HG02981 (cell line): ENCODE results near the gene THSD4.

Source experiments
- ATAC-seq: cut with Tn5 transposase; IDR thresholded peaks from one replicate; pipeline ENCODE4 v1.9.1; 2021; ENCODE audit warnings: mild to moderate bottlenecking, moderate library complexity; ENCODE audit not compliant: unreplicated experiment

The THSD4 gene

DNA sequence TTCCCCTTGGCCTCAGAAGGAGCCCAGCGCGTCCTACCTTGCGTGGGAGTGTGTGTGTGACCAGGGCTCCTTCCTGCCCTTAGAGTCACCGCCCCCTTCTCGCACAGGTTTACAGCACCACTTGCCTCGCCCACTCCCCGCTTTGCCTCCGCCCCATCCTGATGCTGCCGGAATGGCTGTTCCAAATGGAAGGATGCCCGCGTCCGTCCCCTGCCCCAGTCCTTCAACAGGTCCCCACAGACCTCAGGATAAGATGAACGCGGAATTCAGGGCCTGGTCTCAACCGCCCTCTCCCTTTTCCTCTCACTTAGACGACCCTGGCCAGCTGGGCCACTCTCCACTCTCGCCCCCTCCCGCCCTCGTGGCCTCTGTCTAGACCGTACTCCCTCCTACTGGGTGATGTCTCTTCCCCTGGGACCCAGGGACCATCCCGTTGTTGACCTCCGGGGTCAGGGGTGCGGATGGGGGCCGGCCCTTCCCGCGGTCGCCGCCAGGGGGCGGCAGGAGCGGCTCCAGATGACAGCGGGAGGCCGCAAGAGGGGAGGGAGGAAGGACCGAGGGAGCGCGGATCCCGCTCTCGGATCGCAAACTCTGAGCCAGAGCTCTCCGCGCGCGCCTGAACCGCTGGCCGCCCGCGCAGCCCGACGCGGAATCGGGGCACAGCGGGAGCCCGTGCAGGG, at the start of gene THSD4:
THSD4 (plus strand) TSS at position 585 of the 680 bp plus-strand sequence.
- ATAC-seq: peak; percentile 89

DNA sequence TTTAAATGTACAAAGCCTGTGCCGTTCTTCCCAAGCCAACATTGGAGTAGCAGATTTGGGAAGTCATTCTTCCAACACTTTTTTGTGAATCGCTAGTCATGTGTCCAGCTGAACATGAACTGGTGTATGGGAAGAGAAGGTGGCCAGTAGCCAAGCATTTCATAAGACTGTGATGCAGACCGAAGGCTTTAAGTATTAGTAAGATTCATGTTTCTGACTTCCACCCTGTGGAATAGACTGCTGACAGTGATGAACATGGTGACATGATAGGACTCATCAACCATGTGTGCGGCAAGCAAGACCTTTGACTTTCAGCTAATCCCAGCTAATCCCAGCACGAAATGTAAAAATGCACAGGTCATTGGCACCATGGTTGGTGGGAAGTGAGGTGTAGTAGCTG, 48.3 kb upstream of the THSD4 start:
- ATAC-seq: no peak

DNA sequence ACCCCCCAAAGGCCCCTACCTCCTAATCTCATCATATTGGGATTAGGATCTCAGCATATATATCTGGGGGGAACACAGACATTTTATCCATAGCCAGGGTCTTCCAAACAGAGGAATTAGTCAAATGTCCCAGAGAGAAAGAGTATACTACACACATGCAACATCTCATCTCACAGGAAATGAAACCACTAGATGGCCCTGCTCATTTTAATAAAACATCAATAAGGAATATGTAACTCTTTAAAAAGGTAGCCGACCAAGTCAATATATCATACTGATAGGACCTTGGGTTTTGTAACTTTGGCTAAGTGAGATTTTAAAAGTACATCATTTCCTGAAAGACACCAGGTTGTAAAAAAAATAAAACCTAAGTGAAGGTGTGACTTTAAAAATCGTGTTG, 45.6 kb upstream of the THSD4 start:
- ATAC-seq: no peak

DNA sequence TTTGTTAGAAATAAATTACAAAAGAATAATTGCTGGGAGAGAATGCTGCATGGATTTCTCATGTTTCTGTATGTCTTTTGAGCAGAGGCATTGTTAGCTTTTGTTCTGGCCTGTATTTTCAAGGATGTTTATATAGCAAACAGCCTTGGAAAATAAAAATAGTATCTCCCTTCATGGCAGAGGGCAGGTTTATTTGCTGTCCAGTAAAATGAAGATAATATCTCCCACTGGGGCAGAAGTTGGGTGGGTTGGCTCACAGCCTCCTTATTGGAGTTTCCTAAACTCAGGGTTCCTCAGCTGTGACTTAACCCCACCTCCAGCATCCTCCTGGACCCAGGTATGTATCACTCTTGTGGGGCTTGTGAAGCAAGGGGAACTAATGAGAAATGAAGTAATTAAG, 43.7 kb upstream of the THSD4 start:
- ATAC-seq: no peak

DNA sequence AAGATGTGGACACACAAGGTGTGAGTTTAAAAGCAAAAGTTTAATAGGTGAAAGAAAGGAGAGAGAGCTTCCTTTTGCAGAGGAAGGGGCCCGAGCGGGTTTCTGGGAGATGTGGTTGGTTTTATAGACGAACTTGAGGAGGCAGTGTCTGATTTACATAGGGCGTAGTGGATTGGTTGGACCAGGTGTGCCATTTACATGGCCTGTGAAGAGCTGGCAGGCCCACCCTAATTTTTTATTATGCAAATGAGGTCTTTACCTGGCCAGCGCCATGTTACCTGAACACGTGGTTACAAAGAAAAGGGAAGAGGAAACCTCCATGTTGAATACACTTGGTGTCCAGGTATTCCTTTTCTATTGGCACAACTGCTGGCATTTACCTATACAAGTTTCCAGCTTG, 42.8 kb upstream of the THSD4 start:
- no peak for ATAC-seq

DNA sequence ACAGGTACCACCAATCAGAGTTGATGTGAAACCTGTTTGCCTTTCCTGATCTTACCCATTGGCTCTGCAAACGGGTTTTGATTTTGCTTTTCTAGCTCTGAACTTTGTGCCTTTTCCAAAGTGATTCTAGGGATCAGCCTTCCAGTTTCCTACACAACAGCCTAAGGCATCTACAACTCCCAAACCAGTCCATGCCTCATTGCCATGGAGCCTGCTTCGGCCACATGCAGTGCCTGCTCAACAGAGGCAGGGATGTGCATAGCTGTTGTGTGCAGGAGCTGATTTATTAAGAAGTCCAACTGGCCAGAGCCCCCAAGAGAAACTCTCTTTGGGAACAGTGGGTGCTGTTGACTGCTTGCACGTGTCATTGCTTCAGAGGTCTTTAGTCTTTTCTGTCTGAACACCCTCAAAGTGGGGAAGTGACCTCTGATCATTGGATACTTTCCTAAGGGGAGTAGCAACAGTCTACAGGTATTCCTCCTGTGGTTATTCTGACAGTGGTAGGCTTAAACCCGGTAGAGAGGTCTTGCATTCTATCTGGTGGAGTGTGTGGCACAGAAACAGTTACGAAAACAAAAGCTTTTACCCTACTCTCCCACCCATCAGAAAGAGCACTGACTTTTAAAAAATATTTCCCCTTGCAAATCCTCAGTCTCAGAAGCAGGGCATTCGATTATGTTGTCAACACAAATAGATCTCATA, 36.6 kb upstream of the THSD4 start:
- ATAC-seq: no peak

DNA sequence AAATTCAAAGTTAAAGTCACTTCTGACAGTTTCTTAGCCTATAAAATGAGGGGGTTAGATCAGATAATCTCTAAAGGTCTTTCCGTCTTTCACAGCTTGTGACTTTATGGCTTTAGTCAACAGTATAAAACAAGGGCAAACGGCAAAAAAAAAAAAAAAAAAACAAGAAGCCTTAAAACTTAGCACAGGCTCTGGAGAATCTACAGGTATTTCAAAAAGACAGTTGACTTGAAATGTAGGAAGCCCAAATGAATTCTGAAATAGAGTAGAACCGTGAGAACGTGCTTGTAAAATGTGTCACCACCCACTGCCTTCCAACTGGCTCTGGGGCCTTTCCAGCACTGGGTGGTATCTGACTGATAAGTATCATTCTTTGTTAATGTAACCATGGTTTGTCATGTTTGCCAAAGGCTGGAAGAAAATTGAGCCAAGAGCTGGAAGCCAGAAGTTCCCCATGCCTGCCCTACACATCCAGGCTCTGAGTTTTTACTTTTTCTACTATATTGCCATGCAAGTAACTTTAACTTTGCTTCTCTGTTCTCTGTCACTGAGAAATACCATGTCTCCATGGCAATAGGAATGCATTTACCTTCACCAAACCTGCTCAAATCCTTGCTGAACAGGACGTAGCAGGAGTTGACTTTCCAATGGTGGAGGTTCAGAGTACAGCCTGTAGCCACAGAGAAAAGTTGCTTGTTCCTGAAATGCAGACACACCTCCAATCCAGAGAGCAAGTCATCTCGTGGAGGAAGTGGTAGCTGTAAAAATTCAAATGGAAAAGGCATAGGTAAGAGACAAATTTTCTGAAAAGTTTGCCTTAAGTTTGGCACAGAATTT, 35.8 kb upstream of the THSD4 start:
- ATAC-seq: no peak

DNA sequence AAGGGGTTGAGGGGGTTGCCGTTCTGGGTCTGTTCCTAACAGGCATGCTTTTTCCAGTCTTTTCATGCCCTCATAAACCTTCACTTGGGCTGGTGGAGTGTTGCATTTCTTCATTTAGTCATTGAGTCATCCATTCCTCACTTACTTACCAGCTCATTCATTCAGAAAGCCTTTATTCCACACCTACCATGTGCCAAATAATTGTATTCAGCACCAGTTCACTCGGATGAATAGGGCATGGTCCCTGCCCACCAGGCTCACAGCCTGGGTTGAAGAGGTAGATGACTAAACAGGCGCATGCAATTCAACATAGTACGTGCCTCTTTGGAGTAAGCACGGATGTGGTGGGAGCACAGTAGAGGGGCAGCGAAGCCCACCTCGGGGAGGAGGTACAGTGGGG, 35.1 kb upstream of the THSD4 start:
- ATAC-seq: no peak

DNA sequence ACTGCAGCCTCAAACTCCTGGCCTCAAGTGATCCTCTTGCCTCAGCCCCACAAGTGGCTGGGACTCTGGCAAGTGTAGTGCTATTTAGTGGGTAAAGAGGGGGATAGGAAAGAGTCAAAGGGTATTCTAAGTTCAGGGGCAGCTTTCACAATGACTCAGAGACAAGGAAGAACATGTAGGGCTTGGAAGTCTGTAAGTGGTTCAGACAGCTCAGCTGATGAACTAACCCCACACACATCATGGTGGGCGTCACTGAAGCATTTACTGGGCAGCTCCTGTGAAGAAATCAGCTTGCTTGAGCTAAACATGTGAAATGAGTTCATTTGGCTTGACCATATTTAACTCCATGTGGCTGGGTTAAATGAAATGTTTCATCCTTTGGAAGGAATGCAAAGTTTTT, 34.6 kb upstream of the THSD4 start:
- ATAC-seq: no peak

DNA sequence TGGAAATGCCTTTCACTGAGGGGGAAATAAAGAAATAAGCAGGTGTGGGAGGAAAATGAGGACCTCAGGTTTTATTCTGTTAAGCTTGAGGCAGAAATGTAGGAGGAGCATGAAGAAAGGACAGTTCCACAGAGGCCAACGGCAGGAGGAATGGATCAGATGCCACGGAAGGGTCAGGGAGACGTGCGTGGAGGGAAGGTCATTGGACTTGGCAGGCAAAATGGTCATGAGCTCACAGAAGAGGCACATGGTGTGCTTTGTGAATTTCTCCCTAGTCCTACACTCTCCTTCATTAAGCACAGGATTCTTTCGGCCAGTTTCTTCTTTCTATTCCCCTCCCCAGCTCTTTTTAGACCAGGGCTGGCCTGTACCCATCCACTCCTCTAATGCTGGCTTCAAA, 32.5 kb upstream of the THSD4 start:
- ATAC-seq: no peak

DNA sequence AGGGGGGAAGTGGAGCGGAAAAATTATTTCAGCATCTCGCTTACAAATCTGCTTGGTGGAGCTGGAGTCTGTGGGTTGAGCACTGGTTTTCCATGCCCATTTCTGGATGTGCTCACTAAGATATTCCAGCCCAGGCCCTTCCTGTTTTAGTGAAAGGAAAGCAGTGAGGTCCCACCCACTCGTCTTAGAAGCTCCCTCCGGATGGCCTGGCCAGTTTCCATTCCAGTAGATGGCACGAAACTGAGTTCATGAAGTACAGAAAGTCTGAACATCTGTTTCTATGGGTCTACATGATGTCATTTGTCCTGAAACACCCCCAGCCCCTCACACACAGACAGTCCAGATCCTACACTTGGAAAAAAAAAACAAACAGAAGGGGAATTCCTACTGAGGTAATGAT, 31.9 kb upstream of the THSD4 start:
- no peak for ATAC-seq

DNA sequence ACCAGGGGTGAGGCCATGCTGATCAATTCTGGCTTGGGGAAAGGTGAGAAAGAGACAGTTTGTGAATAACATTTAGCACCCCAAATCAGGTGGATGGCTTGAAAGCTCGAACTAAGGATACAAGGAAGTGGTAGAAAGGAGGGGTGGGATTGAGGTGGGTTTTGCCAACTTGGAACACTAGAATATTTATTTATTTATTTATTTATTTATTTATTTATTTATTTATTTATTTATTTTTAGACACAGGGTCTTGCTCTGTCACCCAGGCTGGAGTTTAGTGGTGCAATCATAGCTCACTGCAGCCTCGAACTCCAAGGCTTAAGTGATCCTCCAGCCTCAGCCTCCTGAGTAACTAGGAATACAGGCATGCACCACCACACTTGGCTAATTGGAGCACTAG, 31.0 kb upstream of the THSD4 start:
- no peak for ATAC-seq

DNA sequence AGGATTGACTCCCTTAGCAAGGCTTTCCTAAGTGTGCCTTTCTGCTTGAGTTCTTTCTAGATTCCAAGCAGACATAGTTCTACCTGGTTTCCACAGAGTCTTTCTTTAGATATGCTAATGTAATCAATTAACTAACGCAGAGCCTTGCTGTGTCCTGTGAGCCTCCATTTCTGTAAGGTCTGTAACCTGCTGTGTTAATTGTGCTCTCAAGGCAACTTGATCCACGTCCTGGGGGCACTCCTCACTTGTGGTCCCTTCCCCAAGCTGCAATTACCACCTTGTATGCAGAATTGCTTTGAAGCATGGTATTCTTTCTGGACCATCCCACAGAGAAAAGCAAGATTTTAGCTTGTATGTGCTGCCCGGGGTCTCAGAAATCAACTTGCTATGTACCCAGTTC, 29.5 kb upstream of the THSD4 start:
- ATAC-seq: no peak

DNA sequence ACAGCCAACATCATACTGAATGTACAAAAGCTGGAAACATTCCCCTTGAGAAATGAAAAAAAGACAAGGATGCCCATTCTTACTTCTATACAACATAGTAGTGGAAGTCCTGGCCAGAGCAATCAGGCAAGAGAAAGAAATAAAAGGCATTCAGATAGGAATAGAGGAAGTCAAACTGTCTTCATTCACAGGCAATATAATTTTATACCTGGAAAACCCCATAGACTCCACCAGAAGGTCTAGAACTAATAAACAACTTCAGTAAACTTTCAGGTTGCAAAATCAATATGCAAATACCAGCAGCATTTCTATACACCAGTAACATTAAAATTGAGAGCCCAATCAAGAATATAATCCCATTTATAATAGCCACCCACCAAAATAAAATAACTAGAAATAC, 27.1 kb upstream of the THSD4 start:
- no peak for ATAC-seq

DNA sequence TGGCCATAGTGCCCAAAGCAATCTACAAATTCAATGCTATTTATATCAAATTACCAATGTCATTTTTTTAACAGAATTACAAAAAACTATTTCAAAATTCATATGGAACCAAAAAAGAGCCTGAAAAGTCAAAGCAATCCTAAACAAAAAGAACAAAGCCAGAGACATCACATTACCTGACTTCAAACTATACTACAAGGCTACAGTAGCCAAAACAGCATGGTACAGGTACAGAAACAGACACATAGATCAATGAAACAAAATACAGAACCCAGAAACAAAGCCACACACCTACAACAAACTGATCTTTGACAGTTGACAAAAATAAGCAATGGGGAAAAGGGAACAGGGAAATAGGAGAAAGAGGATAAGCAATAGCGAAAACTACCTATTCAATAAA, 26.6 kb upstream of the THSD4 start:
- no peak for ATAC-seq

DNA sequence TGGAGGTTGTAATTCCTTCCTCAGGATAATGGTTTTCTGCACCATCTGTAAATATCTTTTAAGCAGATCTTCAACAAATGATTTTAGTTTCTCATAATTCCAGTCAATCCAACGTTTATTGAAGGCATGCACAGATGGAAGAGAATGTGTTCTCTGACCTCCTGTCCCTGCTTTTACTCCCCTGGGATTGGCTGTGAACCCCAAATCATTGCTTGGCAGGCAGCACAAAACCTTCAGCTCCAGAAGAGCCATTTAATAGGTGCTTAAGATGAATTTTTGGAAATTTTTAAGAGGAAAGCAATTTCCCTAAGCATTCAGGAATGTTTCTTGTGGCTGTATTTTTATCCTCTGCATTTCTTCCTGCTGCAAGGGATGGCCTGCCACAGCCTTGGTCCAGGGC, 25.5 kb upstream of the THSD4 start:
- no peak for ATAC-seq

DNA sequence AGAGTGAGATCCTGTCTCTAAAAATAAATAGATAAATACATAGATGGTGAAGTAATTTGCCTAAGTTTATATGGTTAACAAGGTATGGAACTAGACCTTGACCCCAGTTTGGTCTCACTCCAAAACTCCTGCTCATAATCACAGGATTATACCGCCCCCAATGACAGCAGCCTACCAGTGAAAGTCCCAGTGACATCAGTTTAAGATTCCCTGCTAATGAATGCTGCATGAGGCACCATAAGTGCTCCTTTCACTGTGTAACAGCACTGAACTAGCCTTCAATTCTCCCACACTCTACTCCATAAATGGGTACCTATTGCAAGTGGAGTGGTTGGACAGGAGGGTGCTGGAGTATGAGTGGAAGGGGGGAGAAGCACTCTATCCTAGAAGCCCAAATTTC, 23.7 kb upstream of the THSD4 start:
- no peak for ATAC-seq

DNA sequence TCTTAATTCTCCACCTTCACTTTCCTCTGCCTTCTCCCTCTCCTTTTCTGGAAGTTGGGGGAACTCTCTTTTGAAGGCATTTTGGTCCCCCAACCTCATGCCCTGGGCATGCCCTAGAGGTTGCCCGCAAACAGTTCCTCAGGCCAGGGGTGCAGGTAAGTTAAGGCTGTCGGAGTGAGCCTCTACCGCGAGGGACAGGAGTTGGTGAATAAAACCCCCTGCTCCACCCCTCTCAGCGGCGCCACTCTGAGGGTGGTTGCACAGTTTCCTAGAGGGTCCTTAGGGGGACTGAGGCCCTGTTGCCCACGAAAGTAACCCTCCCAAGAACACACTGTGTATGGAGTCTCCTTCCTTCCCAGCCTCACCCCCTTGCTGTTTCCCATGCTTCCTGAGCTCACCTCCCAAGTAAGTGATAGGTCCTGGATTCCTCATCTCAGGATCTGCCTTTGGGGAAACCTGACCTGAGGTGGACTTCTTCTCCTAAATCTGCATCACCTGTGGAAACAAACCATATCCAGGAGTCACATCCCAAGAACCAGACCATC, 23.1 kb upstream of the THSD4 start:
- ATAC-seq: no peak

DNA sequence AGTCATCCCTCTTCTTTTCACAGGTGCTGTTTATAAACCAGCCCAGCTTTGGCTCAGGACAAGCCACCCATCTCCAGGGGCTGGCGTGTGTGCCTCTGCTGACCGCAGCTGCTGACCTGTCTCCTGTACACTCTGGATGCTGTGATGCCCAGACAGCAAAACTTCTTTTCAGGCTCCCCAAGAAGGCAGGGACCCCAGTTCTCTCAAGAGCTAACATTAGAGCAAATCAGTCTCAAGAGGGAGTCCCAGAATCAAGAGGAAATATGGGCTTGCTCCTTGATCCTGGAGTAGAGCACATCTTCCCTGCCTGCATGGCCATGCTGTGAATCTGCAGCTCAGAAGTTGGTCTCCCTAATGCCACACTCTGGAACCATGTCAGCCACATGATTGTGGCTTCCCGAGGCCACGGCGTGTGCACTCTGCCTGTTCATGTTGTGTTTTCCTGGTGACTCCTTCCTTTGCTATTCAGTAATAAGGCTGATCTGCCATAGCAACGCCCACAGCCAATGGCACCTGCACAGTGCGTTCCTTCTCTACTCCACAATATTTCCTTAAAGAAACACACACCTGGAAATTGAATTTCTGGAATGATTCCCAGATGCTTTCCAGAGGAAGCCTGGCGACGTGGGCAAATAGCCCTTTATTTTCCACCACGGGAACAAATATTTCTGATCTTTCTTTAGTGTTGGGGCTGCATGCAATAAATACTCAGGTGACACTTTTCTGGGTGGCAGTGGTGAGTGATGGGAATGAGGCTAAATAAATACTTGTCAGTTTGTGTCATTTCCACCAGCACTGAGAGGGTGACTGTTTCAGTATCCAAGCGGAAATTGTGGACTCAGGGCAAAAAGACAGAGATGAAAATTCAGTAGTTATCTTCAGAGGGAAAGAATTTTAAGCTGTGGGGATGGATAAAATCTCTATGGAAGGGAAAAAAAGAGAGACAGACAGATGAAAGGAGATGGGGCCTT, 21.9 kb upstream of the THSD4 start:
- ATAC-seq: no peak

DNA sequence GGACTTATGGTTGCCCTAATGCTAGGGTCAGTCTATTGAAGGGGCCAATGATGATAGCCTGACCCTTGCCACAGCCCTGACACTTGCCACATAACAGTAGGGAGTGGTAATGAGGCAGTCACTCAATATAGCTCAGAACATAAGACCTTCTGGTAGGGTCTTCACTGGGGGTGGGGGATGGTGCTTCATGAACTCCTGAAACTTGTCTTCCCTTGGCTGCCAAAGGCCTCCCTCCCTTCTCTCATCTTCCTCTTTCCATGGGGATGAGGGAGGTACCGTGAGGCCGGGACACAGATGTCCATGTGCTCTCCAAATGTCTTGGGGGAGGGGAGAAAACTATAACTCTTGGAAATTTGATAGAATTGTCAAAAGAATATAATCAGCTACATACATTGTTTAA, 21.1 kb upstream of the THSD4 start:
- ATAC-seq: no peak

DNA sequence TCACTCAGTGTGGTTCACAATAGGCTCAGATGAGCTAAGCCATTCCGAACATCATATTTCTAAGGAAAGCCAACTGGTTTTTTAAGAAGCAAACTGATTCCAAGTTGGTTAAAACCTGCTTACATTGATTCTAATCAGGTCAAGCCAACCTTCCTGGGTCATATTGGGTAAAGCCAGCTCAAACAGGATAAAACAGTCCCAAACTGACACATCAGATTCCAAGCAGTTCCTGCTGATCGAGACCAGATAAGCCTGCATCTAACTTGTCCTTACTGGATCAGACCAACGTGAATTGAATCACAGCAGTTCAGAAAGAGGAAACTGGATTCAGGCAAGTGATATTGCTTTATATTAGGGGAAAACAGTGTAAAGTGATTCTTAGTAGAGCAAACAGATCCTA, 18.6 kb upstream of the THSD4 start:
- ATAC-seq: no peak
